SK-N-SH treated with all-trans-retinoic acid at 6 μM for 48 hours (cell line): ENCODE measurements around the gene TST.

ENCODE experiments used
- ATAC-seq: fragments of 200-7000 bp; cut with Tn5 transposase; 3 replicates; pipeline ENCODE4 v1.9.1; 2020; ENCODE audit warnings: mild to moderate bottlenecking, moderate library complexity
- ARNTL ChIP-seq: fragments of 450-650 bp; formaldehyde crosslinking; IDR thresholded peaks from 2 replicates; pipeline ENCODE4 v1.5.0; 2020; ENCODE audit warnings: low read depth, mild to moderate bottlenecking, moderate library complexity, borderline replicate concordance
- BACH2 ChIP-seq: fragments of 250-450 bp; sonication (Bioruptor Pico); IDR thresholded peaks from 2 replicates; pipeline ENCODE4 v1.9.0; 2021; ENCODE audit warnings: mild to moderate bottlenecking, borderline replicate concordance
- CSDC2 ChIP-seq: fragments of 250-450 bp; sonication (Bioruptor Pico); IDR thresholded peaks from 2 replicates; pipeline ENCODE4 v1.5.0; 2020; ENCODE audit warnings: mild to moderate bottlenecking, moderate library complexity
- ESRRG ChIP-seq: fragments of 250-450 bp; sonication (Bioruptor Pico); IDR thresholded peaks from 2 replicates; pipeline ENCODE4 v1.6.1; 2021; ENCODE audit warnings: mild to moderate bottlenecking
- GLIS3 ChIP-seq: fragments of 250-450 bp; sonication (Bioruptor Pico); IDR thresholded peaks from 2 replicates; pipeline ENCODE4 v1.5.0; 2020; ENCODE audit warnings: mild to moderate bottlenecking, moderate library complexity
- ISL1 ChIP-seq: fragments of 250-450 bp; sonication (Bioruptor Pico); IDR thresholded peaks from 2 replicates; pipeline ENCODE4 v2.1.2; 2022; ENCODE audit warnings: mild to moderate bottlenecking, moderate library complexity
- OSR1 ChIP-seq: fragments of 250-450 bp; sonication (Bioruptor Pico); IDR thresholded peaks from 2 replicates; pipeline ENCODE4 v1.8.0; 2022; ENCODE audit warnings: moderate library complexity, mild to moderate bottlenecking, inconsistent platforms
- PPARA ChIP-seq: fragments of 250-450 bp; sonication (Bioruptor Pico); IDR thresholded peaks from 2 replicates; pipeline ENCODE4 v1.5.0; 2020; ENCODE audit warnings: mild to moderate bottlenecking, borderline replicate concordance
- SNAI2 ChIP-seq: fragments of 250-450 bp; sonication (Bioruptor Pico); IDR thresholded peaks from 2 replicates; pipeline ENCODE4 v1.5.0; 2020; ENCODE audit warnings: mild to moderate bottlenecking, moderate library complexity
- TCF4 ChIP-seq: fragments of 250-450 bp; sonication (Bioruptor Pico); IDR thresholded peaks from 2 replicates; pipeline ENCODE4 v1.8.0; 2021; ENCODE audit warnings: mild to moderate bottlenecking, moderate library complexity, borderline replicate concordance
- TOX ChIP-seq: fragments of 250-450 bp; sonication (Bioruptor Pico); IDR thresholded peaks from 2 replicates; pipeline ENCODE4 v1.8.0; 2021; ENCODE audit warnings: mild to moderate bottlenecking, moderate library complexity, borderline replicate concordance
- ZC3H10 ChIP-seq: fragments of 250-450 bp; sonication (Bioruptor Pico); IDR thresholded peaks from 2 replicates; pipeline ENCODE4 v1.5.1; 2021; ENCODE audit warnings: mild to moderate bottlenecking, moderate library complexity
- ZFP30 ChIP-seq: fragments of 450-650 bp; formaldehyde crosslinking; IDR thresholded peaks from 2 replicates; pipeline ENCODE4 v1.5.0; 2022; ENCODE audit warnings: mild to moderate bottlenecking, moderate library complexity
- ZNF565 ChIP-seq: fragments of 450-650 bp; formaldehyde crosslinking; conservative IDR thresholded peaks from 2 replicates; pipeline ENCODE4 v1.5.0; 2020; ENCODE audit warnings: low read depth, mild to moderate bottlenecking, moderate library complexity
- ZNF70 ChIP-seq: fragments of 450-650 bp; formaldehyde crosslinking; IDR thresholded peaks from 2 replicates; pipeline ENCODE4 v1.5.0; 2020; ENCODE audit warnings: mild to moderate bottlenecking, moderate library complexity
- TF ChIP-seq, protein P1 (sequence below): fragments of 250-450 bp; sonication (Bioruptor Pico); IDR thresholded peaks from 2 replicates; pipeline ENCODE4 v1.5.0; 2020; ENCODE audit warnings: mild to moderate bottlenecking, moderate library complexity
- TF ChIP-seq, protein P2 (sequence below): fragments of 250-450 bp; sonication (Bioruptor Pico); IDR thresholded peaks from 2 replicates; pipeline ENCODE4 v1.8.0; 2021; ENCODE audit warnings: low read depth, mild to moderate bottlenecking, moderate library complexity, borderline replicate concordance
- TF ChIP-seq, protein P3 (sequence below): fragments of 250-450 bp; sonication (Bioruptor Pico); IDR thresholded peaks from 2 replicates; pipeline ENCODE4 v1.5.1; 2020; ENCODE audit warnings: low read depth, mild to moderate bottlenecking, moderate library complexity
- TF ChIP-seq, protein P4 (sequence below): fragments of 250-450 bp; sonication (Bioruptor Pico); IDR thresholded peaks from 2 replicates; pipeline ENCODE4 v1.8.0; 2020; ENCODE audit warnings: mild to moderate bottlenecking, moderate library complexity, borderline replicate concordance

TST gene

DNA sequence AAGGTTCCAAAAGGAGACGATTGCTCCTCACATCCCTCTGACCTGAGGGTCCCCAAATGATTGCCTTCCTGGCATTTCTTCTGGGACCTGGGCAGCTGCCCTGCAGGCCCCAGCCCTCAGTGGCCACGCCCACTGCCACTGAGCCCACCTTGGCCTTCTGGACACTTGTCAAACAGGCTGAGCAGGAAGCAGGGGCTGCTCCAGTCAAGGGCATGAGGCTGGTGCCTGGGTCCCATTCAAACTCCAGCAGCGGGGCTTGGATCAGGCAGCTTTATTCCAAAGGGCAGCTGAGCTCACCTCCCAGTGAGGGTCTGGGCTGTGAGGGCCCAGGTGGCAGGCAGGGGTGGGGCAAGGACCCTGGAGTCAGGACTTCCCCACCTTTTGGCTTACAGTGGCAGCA is 45.9 kb upstream of the TST start:
- no peak for ATAC-seq

DNA sequence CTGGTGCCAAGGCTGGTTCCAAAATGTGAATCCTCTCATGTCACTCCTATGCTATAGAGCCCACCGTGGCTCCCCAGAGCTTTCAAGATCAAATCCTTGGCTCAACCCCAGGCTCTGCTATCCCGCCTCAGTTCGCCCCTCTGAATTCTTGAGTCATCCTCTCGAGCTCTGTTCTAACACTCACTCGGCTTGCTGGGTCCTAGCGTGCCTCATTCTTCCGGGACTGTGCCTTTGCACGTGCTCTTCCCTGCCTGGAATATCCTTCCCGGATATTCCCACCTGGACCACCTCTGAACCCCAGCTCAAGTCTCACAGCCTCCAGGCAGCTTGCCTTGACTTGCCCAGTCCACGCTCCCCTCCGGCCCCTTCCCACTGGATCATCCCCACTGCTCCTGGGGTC is 45.3 kb upstream of the TST start:
- no peak for ATAC-seq

More for the DNA sequence above, 45.9 kb upstream of the TST start:
- TF ChIP-seq PPARA (no peak), ZNF70 (no peak), ARNTL (CRISPR knock-in tag) (no peak), CSDC2 (CRISPR knock-in tag) (no peak)
- TF ChIP-seq, protein P1, sequence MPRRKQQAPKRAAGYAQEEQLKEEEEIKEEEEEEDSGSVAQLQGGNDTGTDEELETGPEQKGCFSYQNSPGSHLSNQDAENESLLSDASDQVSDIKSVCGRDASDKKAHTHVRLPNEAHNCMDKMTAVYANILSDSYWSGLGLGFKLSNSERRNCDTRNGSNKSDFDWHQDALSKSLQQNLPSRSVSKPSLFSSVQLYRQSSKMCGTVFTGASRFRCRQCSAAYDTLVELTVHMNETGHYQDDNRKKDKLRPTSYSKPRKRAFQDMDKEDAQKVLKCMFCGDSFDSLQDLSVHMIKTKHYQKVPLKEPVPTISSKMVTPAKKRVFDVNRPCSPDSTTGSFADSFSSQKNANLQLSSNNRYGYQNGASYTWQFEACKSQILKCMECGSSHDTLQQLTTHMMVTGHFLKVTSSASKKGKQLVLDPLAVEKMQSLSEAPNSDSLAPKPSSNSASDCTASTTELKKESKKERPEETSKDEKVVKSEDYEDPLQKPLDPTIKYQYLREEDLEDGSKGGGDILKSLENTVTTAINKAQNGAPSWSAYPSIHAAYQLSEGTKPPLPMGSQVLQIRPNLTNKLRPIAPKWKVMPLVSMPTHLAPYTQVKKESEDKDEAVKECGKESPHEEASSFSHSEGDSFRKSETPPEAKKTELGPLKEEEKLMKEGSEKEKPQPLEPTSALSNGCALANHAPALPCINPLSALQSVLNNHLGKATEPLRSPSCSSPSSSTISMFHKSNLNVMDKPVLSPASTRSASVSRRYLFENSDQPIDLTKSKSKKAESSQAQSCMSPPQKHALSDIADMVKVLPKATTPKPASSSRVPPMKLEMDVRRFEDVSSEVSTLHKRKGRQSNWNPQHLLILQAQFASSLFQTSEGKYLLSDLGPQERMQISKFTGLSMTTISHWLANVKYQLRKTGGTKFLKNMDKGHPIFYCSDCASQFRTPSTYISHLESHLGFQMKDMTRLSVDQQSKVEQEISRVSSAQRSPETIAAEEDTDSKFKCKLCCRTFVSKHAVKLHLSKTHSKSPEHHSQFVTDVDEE (CRISPR knock-in tag) = no peak
- TF ChIP-seq, protein P2, sequence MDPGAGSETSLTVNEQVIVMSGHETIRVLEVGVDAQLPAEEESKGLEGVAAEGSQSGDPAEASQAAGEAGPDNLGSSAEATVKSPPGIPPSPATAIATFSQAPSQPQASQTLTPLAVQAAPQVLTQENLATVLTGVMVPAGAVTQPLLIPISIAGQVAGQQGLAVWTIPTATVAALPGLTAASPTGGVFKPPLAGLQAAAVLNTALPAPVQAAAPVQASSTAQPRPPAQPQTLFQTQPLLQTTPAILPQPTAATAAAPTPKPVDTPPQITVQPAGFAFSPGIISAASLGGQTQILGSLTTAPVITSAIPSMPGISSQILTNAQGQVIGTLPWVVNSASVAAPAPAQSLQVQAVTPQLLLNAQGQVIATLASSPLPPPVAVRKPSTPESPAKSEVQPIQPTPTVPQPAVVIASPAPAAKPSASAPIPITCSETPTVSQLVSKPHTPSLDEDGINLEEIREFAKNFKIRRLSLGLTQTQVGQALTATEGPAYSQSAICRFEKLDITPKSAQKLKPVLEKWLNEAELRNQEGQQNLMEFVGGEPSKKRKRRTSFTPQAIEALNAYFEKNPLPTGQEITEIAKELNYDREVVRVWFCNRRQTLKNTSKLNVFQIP (CRISPR knock-in tag) = no peak

GRCh38 chr22:37063431-37064420 is 44.5 kb upstream of the TST start:
- no peak for ATAC-seq
- TF ChIP-seq ZNF565 (CRISPR knock-in tag) (no peak), ISL1 (no peak)

More for the DNA sequence above, 45.3 kb upstream of the TST start:
- no peak for TF ChIP-seq TCF4 (CRISPR knock-in tag)
- TF ChIP-seq, all 23 proteins: peak for 0

DNA sequence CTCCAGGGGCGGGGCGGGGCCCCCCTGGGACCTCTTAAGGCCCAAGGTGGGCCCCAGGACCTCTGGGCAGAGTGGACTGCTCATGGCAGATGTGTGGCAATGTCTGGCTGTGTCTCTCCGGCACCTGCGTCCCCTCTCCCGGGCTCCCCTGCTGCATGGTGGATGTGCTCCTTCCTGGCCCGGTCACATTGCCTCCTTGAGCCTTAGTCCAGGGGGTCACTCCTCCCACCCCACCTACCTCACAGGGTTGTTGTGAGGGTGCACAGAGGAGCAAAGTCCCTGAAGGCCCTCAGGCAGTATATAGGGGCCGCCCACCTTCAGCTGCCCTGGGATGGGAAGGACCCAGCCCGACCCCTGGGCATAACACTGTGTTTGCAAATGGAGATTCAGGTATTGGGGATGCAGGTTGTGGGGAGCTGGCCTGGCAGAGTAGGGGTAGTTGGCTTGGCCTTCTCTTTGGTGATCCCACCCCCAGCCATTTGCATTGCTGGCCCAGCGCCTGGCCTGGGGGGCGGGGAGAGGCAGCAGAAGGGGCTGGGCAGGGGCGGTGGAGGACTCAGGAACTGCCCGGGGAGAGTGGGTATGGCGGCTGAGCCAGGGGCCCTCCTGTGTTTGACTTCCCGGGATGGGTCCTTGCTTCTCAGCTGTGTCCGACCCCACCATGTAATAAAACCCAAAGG is 43.6 kb upstream of the TST start:
- TF ChIP-seq ZNF70 (no peak), CSDC2 (CRISPR knock-in tag) (no peak), ZNF565 (CRISPR knock-in tag) (no peak), ZC3H10 (CRISPR knock-in tag) (no peak), OSR1 (CRISPR knock-in tag) (no peak), ZFP30 (CRISPR knock-in tag) (no peak), BACH2 (CRISPR knock-in tag) (no peak), GLIS3 (no peak), ISL1 (no peak), TOX (CRISPR knock-in tag) (no peak), ESRRG (no peak), ARNTL (CRISPR knock-in tag) (no peak), SNAI2 (CRISPR knock-in tag) (no peak), PPARA (no peak)
- TF ChIP-seq, protein P3, sequence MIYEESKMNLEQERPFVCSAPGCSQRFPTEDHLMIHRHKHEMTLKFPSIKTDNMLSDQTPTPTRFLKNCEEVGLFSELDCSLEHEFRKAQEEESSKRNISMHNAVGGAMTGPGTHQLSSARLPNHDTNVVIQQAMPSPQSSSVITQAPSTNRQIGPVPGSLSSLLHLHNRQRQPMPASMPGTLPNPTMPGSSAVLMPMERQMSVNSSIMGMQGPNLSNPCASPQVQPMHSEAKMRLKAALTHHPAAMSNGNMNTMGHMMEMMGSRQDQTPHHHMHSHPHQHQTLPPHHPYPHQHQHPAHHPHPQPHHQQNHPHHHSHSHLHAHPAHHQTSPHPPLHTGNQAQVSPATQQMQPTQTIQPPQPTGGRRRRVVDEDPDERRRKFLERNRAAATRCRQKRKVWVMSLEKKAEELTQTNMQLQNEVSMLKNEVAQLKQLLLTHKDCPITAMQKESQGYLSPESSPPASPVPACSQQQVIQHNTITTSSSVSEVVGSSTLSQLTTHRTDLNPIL (CRISPR knock-in tag) = no peak
- TF ChIP-seq, protein P2 (CRISPR knock-in tag) = no peak
- TF ChIP-seq, protein P4, sequence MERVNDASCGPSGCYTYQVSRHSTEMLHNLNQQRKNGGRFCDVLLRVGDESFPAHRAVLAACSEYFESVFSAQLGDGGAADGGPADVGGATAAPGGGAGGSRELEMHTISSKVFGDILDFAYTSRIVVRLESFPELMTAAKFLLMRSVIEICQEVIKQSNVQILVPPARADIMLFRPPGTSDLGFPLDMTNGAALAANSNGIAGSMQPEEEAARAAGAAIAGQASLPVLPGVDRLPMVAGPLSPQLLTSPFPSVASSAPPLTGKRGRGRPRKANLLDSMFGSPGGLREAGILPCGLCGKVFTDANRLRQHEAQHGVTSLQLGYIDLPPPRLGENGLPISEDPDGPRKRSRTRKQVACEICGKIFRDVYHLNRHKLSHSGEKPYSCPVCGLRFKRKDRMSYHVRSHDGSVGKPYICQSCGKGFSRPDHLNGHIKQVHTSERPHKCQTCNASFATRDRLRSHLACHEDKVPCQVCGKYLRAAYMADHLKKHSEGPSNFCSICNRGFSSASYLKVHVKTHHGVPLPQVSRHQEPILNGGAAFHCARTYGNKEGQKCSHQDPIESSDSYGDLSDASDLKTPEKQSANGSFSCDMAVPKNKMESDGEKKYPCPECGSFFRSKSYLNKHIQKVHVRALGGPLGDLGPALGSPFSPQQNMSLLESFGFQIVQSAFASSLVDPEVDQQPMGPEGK = no peak
- TF ChIP-seq, all 23 proteins: peak for 0
- no peak for ATAC-seq
